ENCODE measurements around the gene CKB.

The CKB gene

DNA sequence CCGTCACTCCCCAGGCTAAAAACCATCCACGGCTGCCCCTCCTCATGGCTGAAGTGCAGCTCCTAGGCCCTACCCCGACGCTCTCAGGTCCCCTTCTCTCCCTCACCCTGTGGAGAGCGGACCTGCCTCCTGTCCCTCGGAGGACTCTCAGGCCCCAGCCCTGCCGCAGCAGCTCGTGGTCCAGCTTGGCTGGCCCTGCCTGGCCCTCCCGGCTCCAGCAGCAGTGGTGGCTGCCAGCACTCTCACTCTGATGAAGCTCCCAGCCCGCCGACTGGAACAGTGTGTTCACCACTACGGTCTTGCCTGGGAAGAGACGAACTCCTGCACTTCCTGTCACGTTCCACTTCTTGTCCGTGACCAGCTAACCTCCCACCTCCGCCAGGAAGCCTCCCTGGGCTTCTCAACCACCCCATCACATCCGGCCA lies 28.7 kb upstream of the CKB start:
- H2AFZ ChIP-seq (ENCODE audit: low read depth, low read length, severe bottlenecking) = no peak overlapping the region
- no peak for TF ChIP-seq EZH2phosphoT487 (conservative IDR thresholded peaks at IDR 0.05; ENCODE audit: low read length)
- H3K4me3 ChIP-seq (ENCODE audit: insufficient read depth, low read length, poor library complexity, severe bottlenecking) = no peak overlapping the region
- H3K4me2 ChIP-seq (ENCODE audit: low read depth, low read length, poor library complexity, severe bottlenecking) = no peak overlapping the region
- no peaks in the 10 kb centered on the region for H3K36me3 ChIP-seq (ENCODE audit: low read length)
- H3F3A ChIP-seq (ENCODE audit: insufficient read depth) = no peaks in the 10 kb centered on the region
- H3K9me2 ChIP-seq (replicated peaks; ENCODE audit: insufficient read depth, low read length) = no peaks in the 10 kb centered on the region
- no peaks in the 10 kb centered on the region for H4K20me1 ChIP-seq (ENCODE audit: low read depth, low read length)
- H3K9me3 ChIP-seq (ENCODE audit: insufficient read depth, low read length) = no peaks in the 10 kb centered on the region
- H3K9ac ChIP-seq (ENCODE audit: low read length) = no peak overlapping the region
- H3K79me2 ChIP-seq (ENCODE audit: insufficient read depth, low read length) = 0 out of 2 replicates have a peak, but pooled peaks cover 1% of the 10 kb centered on the region
- no peak overlapping the region for H3K27ac ChIP-seq (ENCODE audit: low read depth, low read length)
- H3K27me3 ChIP-seq (ENCODE audit: low read length) = no peaks in the 10 kb centered on the region

GRCh38 chr14:103550451-103551337 lies 28.1 kb upstream of the CKB start:
- Histone ChIP-seq H3K4me2 (ENCODE audit: low read depth, low read length, poor library complexity, severe bottlenecking) (no peak overlapping the region), H4K20me1 (ENCODE audit: low read depth, low read length) (no peaks in the 10 kb centered on the region), H3F3A (ENCODE audit: insufficient read depth) (no peaks in the 10 kb centered on the region)

DNA sequence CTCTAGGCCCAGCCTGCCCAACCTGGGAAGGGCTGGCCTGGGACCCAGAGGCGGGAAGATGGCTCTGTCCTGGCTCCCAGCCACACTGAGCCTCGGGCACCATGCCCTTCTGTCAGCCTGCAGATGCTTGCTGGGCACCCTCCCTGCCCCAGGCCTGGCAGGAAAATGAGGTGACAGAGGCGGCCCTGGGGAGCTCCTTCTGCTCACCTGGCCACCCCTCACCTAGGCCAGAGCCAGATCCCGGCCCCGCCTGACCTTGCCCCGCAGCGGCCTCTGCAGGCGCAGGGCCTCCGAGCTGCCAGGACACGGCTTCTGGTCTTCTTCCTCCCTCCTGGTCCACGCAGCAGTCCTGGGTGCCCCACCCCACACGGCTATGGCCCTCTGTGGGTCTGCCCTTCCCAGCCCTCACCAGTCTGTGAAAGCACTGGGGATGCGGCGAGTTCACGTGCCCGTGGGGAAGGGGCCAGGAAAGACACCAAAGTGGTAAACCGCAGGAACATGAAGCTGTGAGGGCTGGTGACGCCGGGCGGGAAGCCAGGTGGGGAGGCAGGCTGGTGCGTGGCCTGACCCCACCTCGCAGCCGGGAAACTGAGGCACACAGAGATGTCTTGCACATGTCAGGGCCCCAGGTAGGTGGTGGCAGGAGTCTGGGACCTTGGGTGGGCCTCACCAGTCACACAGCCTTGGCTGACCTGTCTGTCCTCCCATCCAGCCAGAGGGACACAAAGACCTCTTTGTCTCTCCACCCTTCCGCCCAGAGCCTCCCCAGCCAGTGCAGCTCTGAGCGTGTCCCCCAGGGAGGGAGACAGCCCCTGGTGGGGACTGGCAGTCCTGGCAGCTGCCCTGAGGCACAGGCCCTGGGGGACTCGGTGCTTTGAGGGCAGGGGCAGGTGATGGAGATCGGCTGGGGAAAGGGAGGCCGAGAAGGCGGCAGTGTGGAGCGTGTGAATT lies 27.0 kb upstream of the CKB start:
- Histone ChIP-seq H3K27ac (ENCODE audit: low read depth, low read length) (no peak overlapping the region), H3K4me3 (ENCODE audit: insufficient read depth, low read length, poor library complexity, severe bottlenecking) (no peak overlapping the region), H3F3A (ENCODE audit: insufficient read depth) (no peaks in the 10 kb centered on the region), H2AFZ (ENCODE audit: low read depth, low read length, severe bottlenecking) (no peak overlapping the region), H4K20me1 (ENCODE audit: low read depth, low read length) (no peaks in the 10 kb centered on the region), H3K27me3 (ENCODE audit: low read length) (no peaks in the 10 kb centered on the region), H3K79me2 (ENCODE audit: insufficient read depth, low read length) (no peaks in the 10 kb centered on the region), H3K9me3 (ENCODE audit: insufficient read depth, low read length) (no peaks in the 10 kb centered on the region), H3K9me2 (replicated peaks; ENCODE audit: insufficient read depth, low read length) (no peaks in the 10 kb centered on the region), H3K9ac (ENCODE audit: low read length) (no peak overlapping the region), H3K4me2 (ENCODE audit: low read depth, low read length, poor library complexity, severe bottlenecking) (no peak overlapping the region), H3K36me3 (ENCODE audit: low read length) (no peaks in the 10 kb centered on the region)
- TF ChIP-seq CTCF (IDR thresholded peaks at IDR 0.05; ENCODE audit: insufficient read depth, low read length, poor library complexity, severe bottlenecking) (no peak), EZH2phosphoT487 (conservative IDR thresholded peaks at IDR 0.05; ENCODE audit: low read length) (no peak)

More at GRCh38 chr14:103550451-103551337, 28.1 kb upstream of the CKB start:
- no peaks in the 10 kb centered on the region for H3K79me2 ChIP-seq (ENCODE audit: insufficient read depth, low read length)
- H3K36me3 ChIP-seq (ENCODE audit: low read length) = no peaks in the 10 kb centered on the region
- no peaks in the 10 kb centered on the region for H3K9me2 ChIP-seq (replicated peaks; ENCODE audit: insufficient read depth, low read length)
- no peaks in the 10 kb centered on the region for H3K9me3 ChIP-seq (ENCODE audit: insufficient read depth, low read length)
- H3K27me3 ChIP-seq (ENCODE audit: low read length) = no peaks in the 10 kb centered on the region
- H3K27ac ChIP-seq (ENCODE audit: low read depth, low read length) = no peak overlapping the region
- no peak for TF ChIP-seq EZH2phosphoT487 (conservative IDR thresholded peaks at IDR 0.05; ENCODE audit: low read length)
- TF ChIP-seq CTCF (IDR thresholded peaks at IDR 0.05; ENCODE audit: insufficient read depth, low read length, poor library complexity, severe bottlenecking) = no peak
- H3K4me3 ChIP-seq (ENCODE audit: insufficient read depth, low read length, poor library complexity, severe bottlenecking) = no peak overlapping the region
- no peak overlapping the region for H2AFZ ChIP-seq (ENCODE audit: low read depth, low read length, severe bottlenecking)
- no peak overlapping the region for H3K9ac ChIP-seq (ENCODE audit: low read length)

All from SU-DHL-6 (cell line).